Mesendoderm (in vitro differentiated cells): ENCODE results near the gene IFNK.

Experiments used
- DNase-seq: peaks from one replicate; pipeline ENCODE4 v3.0.0; 2013
- H2AK5ac ChIP-seq: 2 replicates; pipeline ENCODE4 v1.6.1; 2013; ENCODE audit warnings: low read length, inconsistent platforms
- H2BK120ac ChIP-seq: 2 replicates; pipeline ENCODE4 v1.6.1; 2013; ENCODE audit warnings: low read depth, mild to moderate bottlenecking, low read length, moderate library complexity, mixed read lengths
- H2BK15ac ChIP-seq: replicated peaks from 2 replicates; pipeline ENCODE4 v1.6.1; 2013; ENCODE audit warnings: low read depth, mild to moderate bottlenecking, moderate library complexity
- H2BK5ac ChIP-seq: 2 replicates; pipeline ENCODE4 v1.6.1; 2013; ENCODE audit warnings: low read length, inconsistent platforms
- H3K18ac ChIP-seq: 2 replicates; pipeline ENCODE4 v1.6.1; 2013; ENCODE audit warnings: mild to moderate bottlenecking, low read length, mixed read lengths
- H3K23ac ChIP-seq: one replicate; pipeline ENCODE4 v1.6.1; 2013; ENCODE audit warnings: low read length
- H3K27ac ChIP-seq: 2 replicates; pipeline ENCODE4 v1.5.1; 2013; ENCODE audit warnings: low read depth, mild to moderate bottlenecking, inconsistent platforms, low read length, moderate library complexity
- H3K27me3 ChIP-seq: 2 replicates; pipeline ENCODE4 v1.6.1; 2013; ENCODE audit warnings: low read length, control low read depth, mild to moderate bottlenecking, inconsistent platforms; ENCODE audit not compliant: insufficient read depth, poor library complexity
- H3K36me3 ChIP-seq: 2 replicates; pipeline ENCODE4 v1.6.1; 2013; ENCODE audit warnings: low read length, inconsistent platforms; ENCODE audit not compliant: control insufficient read depth, insufficient read depth
- H3K4ac ChIP-seq: one replicate; pipeline ENCODE4 v1.6.1; 2013; ENCODE audit warnings: low read depth, mild to moderate bottlenecking, low read length, moderate library complexity
- H3K4me1 ChIP-seq: 2 replicates; pipeline ENCODE4 v1.6.1; 2013; ENCODE audit warnings: low read depth, low read length, inconsistent platforms; ENCODE audit not compliant: control insufficient read depth
- H3K4me2 ChIP-seq: 2 replicates; pipeline ENCODE4 v1.6.1; 2013; ENCODE audit warnings: low read length
- H3K4me3 ChIP-seq: 2 replicates; pipeline ENCODE4 v1.5.1; 2013; ENCODE audit warnings: mild to moderate bottlenecking, low read length
- H3K56ac ChIP-seq: one replicate; pipeline ENCODE4 v1.6.1; 2013; ENCODE audit warnings: low read length
- H3K79me1 ChIP-seq: 2 replicates; pipeline ENCODE4 v1.6.1; 2013; ENCODE audit warnings: low read length, inconsistent platforms
- H3K79me2 ChIP-seq: 2 replicates; pipeline ENCODE4 v1.6.1; 2013; ENCODE audit warnings: mild to moderate bottlenecking, low read length; ENCODE audit not compliant: control insufficient read depth, insufficient read depth
- H3K9ac ChIP-seq: 2 replicates; pipeline ENCODE4 v1.6.1; 2013; ENCODE audit warnings: low read length, inconsistent platforms
- H4K5ac ChIP-seq: one replicate; pipeline ENCODE4 v1.6.1; 2013; ENCODE audit warnings: low read length
- H4K8ac ChIP-seq: one replicate; pipeline ENCODE4 v1.6.1; 2013; ENCODE audit warnings: low read depth, mild to moderate bottlenecking, control low read depth, low read length, moderate library complexity
- WGBS: extraction: QIAGEN DNeasy Blood & Tissue Kit; methylation state at CpG from one replicate; pipeline ENCODE4 v1.1.7; 2013; ENCODE audit warnings: low lambda C conversion rate, missing lambda C conversion rate; ENCODE audit not compliant: insufficient coverage; ENCODE audit errors: extremely low coverage; 5-methylcytosine and 5-hydroxymethylcytosine counted together

IFNK gene

GRCh38 chr9:27558307-27558706 is 34.2 kb downstream of the IFNK start:
- Histone ChIP-seq H3K4me3 (no peak overlapping the region), H3K79me1 (no peaks in the 10 kb centered on the region), H2BK15ac (no peak overlapping the region), H2BK120ac (no peak overlapping the region), H4K8ac (no peak overlapping the region), H2AK5ac (no peak overlapping the region), H3K27me3 (no peaks in the 10 kb centered on the region), H3K36me3 (no peaks in the 10 kb centered on the region), H3K4ac (no peak overlapping the region), H3K4me2 (no peak overlapping the region), H3K4me1 (no peaks in the 10 kb centered on the region), H3K27ac (no peak overlapping the region), H2BK5ac (no peak overlapping the region), H3K56ac (no peak overlapping the region), H4K5ac (no peak overlapping the region), H3K23ac (no peak overlapping the region), H3K18ac (no peak overlapping the region), H3K9ac (no peak overlapping the region), H3K79me2 (no peaks in the 10 kb centered on the region)
- no peak for DNase-seq

- no peak overlapping the region for H4K5ac ChIP-seq
- H3K18ac ChIP-seq, result no peak overlapping the region
- no peak overlapping the region for H2BK15ac ChIP-seq
- no peak overlapping the region for H3K4me2 ChIP-seq
- H3K23ac ChIP-seq, result no peak overlapping the region
- H3K36me3 ChIP-seq, result no peaks in the 10 kb centered on the region
- H3K27ac ChIP-seq, result no peak overlapping the region
- no peak overlapping the region for H2BK120ac ChIP-seq
- no peak overlapping the region for H3K56ac ChIP-seq
- no peak overlapping the region for H2BK5ac ChIP-seq
- H3K79me2 ChIP-seq, result no peaks in the 10 kb centered on the region
- no peak overlapping the region for H3K4ac ChIP-seq
- no peaks in the 10 kb centered on the region for H3K27me3 ChIP-seq
- no peaks in the 10 kb centered on the region for H3K4me1 ChIP-seq
- H3K79me1 ChIP-seq, result no peaks in the 10 kb centered on the region
- H2AK5ac ChIP-seq, result no peak overlapping the region
- H3K4me3 ChIP-seq, result no peak overlapping the region
- H3K9ac ChIP-seq, result no peak overlapping the region
- no peak for DNase-seq
- no peak overlapping the region for H4K8ac ChIP-seq
Observed at GRCh38 chr9:27560457-27560856, 36.4 kb downstream of the IFNK start.

GRCh38 chr9:27561685-27562084 is 37.6 kb downstream of the IFNK start:
- no CpG with 5 or more reads among the region's 3 CpGs for WGBS

GRCh38 chr9:27563738-27564430 is 39.8 kb downstream of the IFNK start:
- no peaks in the 10 kb centered on the region for H3K27me3 ChIP-seq
- no CpG with 5 or more reads among the region's 4 CpGs for WGBS
- no peaks in the 10 kb centered on the region for H3K36me3 ChIP-seq

More at GRCh38 chr9:27561685-27562084, 37.6 kb downstream of the IFNK start:
- H3K4me3 ChIP-seq, result no peak overlapping the region
- no peak overlapping the region for H4K5ac ChIP-seq
- H2AK5ac ChIP-seq, result no peak overlapping the region
- H2BK120ac ChIP-seq, result no peak overlapping the region
- no peaks in the 10 kb centered on the region for H3K27me3 ChIP-seq
- no peak for DNase-seq
- no peak overlapping the region for H3K56ac ChIP-seq
- H3K18ac ChIP-seq, result no peak overlapping the region
- no peak overlapping the region for H2BK15ac ChIP-seq
- no peak overlapping the region for H3K27ac ChIP-seq
- H2BK5ac ChIP-seq, result no peak overlapping the region
- no peaks in the 10 kb centered on the region for H3K79me1 ChIP-seq
- H3K4me1 ChIP-seq, result no peaks in the 10 kb centered on the region
- H3K79me2 ChIP-seq, result no peaks in the 10 kb centered on the region
- no peaks in the 10 kb centered on the region for H3K36me3 ChIP-seq
- no peak overlapping the region for H3K9ac ChIP-seq
- H4K8ac ChIP-seq, result no peak overlapping the region
- H3K4ac ChIP-seq, result no peak overlapping the region
- H3K23ac ChIP-seq, result no peak overlapping the region
- H3K4me2 ChIP-seq, result no peak overlapping the region

GRCh38 chr9:27564670-27565069 is 40.6 kb downstream of the IFNK start:
- H2AK5ac ChIP-seq, result no peak overlapping the region
- H3K18ac ChIP-seq, result no peak overlapping the region
- H3K79me2 ChIP-seq, result no peaks in the 10 kb centered on the region
- H3K9ac ChIP-seq, result no peak overlapping the region
- H3K27ac ChIP-seq, result no peak overlapping the region
- no peaks in the 10 kb centered on the region for H3K79me1 ChIP-seq
- no peak overlapping the region for H3K23ac ChIP-seq
- no peak overlapping the region for H3K4me3 ChIP-seq
- no peak overlapping the region for H3K4me2 ChIP-seq
- no peak overlapping the region for H2BK120ac ChIP-seq
- no peaks in the 10 kb centered on the region for H3K36me3 ChIP-seq
- no peaks in the 10 kb centered on the region for H3K27me3 ChIP-seq
- no CpG with 5 or more reads among the region's 1 CpG for WGBS
- no peak overlapping the region for H3K4ac ChIP-seq
- no peak overlapping the region for H2BK5ac ChIP-seq
- DNase-seq, result no peak
- H4K5ac ChIP-seq, result no peak overlapping the region
- no peak overlapping the region for H4K8ac ChIP-seq
- no peaks in the 10 kb centered on the region for H3K4me1 ChIP-seq
- H3K56ac ChIP-seq, result no peak overlapping the region
- no peak overlapping the region for H2BK15ac ChIP-seq

More at GRCh38 chr9:27563738-27564430, 39.8 kb downstream of the IFNK start:
- Histone ChIP-seq H3K23ac (no peak overlapping the region), H2BK120ac (no peak overlapping the region), H3K9ac (no peak overlapping the region), H2BK15ac (no peak overlapping the region), H3K79me1 (no peaks in the 10 kb centered on the region), H4K8ac (no peak overlapping the region), H3K27ac (no peak overlapping the region), H4K5ac (no peak overlapping the region), H3K4me2 (no peak overlapping the region), H3K4ac (no peak overlapping the region), H3K56ac (no peak overlapping the region), H2BK5ac (no peak overlapping the region), H3K18ac (no peak overlapping the region), H3K4me3 (no peak overlapping the region), H3K4me1 (no peaks in the 10 kb centered on the region), H2AK5ac (no peak overlapping the region), H3K79me2 (no peaks in the 10 kb centered on the region)
- no peak for DNase-seq

GRCh38 chr9:27565696-27566095 is 41.6 kb downstream of the IFNK start:
- H3K27ac ChIP-seq, result no peak overlapping the region
- no peak overlapping the region for H3K4me3 ChIP-seq
- no peaks in the 10 kb centered on the region for H3K36me3 ChIP-seq
- no peaks in the 10 kb centered on the region for H3K79me2 ChIP-seq
- no peaks in the 10 kb centered on the region for H3K4me1 ChIP-seq
- H3K9ac ChIP-seq, result no peak overlapping the region
- DNase-seq, result no peak
- H3K4me2 ChIP-seq, result no peak overlapping the region
- H2BK120ac ChIP-seq, result no peak overlapping the region
- no peak overlapping the region for H3K4ac ChIP-seq
- no peak overlapping the region for H3K23ac ChIP-seq
- no peak overlapping the region for H4K8ac ChIP-seq
- H2BK15ac ChIP-seq, result no peak overlapping the region
- no peaks in the 10 kb centered on the region for H3K27me3 ChIP-seq
- H2BK5ac ChIP-seq, result no peak overlapping the region
- no peak overlapping the region for H4K5ac ChIP-seq
- no peaks in the 10 kb centered on the region for H3K79me1 ChIP-seq
- H3K56ac ChIP-seq, result no peak overlapping the region
- H3K18ac ChIP-seq, result no peak overlapping the region
- H2AK5ac ChIP-seq, result no peak overlapping the region
